ACC112 (cell line): Measurements from ENCODE around the gene SPEG.

Source experiments
- H2AFZ ChIP-seq: fragments of 200-600 bp; sonication (generic); one replicate; pipeline ENCODE4 v1.6.0; 2017; ENCODE audit warnings: antibody characterized with exemption, low read length; ENCODE audit not compliant: unreplicated experiment
- H3K27ac ChIP-seq: fragments of 200-600 bp; sonication (generic); 2 replicates; pipeline ENCODE4 v1.5.1; 2014; ENCODE audit warnings: low read depth, mild to moderate bottlenecking, antibody characterized with exemption, low read length, moderate library complexity
- H3K27me3 ChIP-seq: fragments of 200-600 bp; sonication (generic); 2 replicates; pipeline ENCODE4 v1.6.1; 2014; ENCODE audit warnings: mild to moderate bottlenecking, antibody characterized with exemption, low read length, moderate library complexity, mixed read lengths; ENCODE audit not compliant: insufficient read depth
- H3K36me3 ChIP-seq: fragments of 200-600 bp; sonication (generic); 2 replicates; pipeline ENCODE4 v1.6.1; 2016; ENCODE audit warnings: mild to moderate bottlenecking, antibody characterized with exemption, low read length, moderate library complexity, mixed read lengths; ENCODE audit not compliant: insufficient read depth
- H3K4me1 ChIP-seq: fragments of 200-600 bp; sonication (generic); one replicate; pipeline ENCODE4 v1.6.1; 2016; ENCODE audit warnings: low read length, mixed read lengths; ENCODE audit not compliant: insufficient read depth, unreplicated experiment, control insufficient read depth
- H3K4me3 ChIP-seq: fragments of 200-600 bp; sonication (generic); 2 replicates; pipeline ENCODE4 v1.5.1; 2014; ENCODE audit warnings: mild to moderate bottlenecking, low read depth, low read length
- H3K79me2 ChIP-seq: fragments of 200-600 bp; sonication (generic); one replicate; pipeline ENCODE4 v1.6.0; 2016; ENCODE audit warnings: low read length; ENCODE audit not compliant: control insufficient read depth, unreplicated experiment, insufficient read depth

SPEG gene

DNA sequence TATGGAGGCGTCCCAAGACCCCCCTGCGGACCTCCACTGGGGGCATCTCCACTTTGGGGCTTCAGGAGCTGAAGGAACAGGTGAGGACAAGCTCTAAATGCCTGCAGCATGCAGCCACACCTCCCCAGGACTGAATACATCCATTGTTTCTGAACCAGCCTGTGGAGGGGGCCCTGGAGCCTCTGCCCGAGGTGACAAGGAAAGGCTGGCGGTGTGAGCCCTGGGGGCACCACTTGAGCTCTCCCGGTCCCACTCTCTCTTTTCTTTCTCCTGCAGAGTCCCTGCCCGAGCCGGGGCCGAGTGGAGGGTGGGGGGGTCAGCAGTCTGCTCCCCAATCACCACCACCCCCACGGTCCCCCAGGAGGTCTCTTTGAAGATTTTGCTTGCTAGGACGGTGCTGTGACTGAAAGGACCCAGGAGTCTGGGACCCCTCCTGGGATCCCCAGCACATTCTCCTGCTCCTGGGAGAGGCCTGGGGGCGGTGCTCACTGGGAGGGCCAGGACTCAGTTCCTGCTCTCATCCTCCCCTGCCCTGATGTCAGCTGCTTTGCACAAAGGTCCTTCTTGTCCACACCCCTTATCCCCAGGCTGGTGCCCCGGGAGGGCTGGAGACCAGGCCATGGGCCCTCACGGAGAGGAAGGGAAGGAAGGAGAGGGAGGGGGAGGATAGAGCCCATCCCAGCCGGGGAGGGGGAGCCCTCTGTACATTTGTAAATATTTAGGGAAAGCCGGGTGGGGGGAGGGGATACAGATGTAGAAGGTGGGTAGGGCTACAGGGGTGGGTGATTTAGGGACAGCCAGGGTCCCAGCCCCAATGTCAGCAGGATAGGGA is 103.2 kb downstream of the SPEG start:
- H3K27ac ChIP-seq, result no peak overlapping the region
- H3K4me3 ChIP-seq, result no peak overlapping the region
- 0 out of 2 replicates have a peak, but pooled peaks cover 8% of the 10 kb centered on the region for H3K36me3 ChIP-seq
- no peaks in the 10 kb centered on the region for H3K27me3 ChIP-seq
- peaks cover 6% of the 10 kb centered on the region for H3K79me2 ChIP-seq
- no peak overlapping the region for H2AFZ ChIP-seq
- peaks cover 8% of the 10 kb centered on the region for H3K4me1 ChIP-seq

DNA sequence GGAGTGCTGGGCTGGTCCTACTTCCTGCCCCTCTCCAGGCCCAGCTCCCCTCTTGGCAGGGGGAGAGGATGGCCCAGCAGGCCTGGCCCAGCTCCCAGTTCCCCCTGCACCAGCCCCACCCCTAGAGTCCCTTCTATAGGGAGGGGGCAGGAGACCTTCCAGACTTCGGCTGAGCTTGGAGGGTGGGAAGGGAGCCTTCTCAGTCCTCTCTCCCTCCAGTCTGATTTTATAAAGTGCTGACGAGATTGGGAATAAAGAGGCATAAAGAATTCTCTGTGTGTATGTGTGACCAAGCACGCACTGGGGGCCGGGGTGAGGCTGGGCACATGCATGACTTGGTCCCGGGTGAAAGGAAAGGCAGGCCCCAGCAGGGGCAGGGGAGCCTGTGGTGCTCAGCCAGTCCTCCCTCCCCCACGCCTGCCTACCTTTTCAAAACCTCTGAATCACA is 103.9 kb downstream of the SPEG start:
- Histone ChIP-seq H3K36me3 (0 out of 2 replicates have a peak, but pooled peaks cover 8% of the 10 kb centered on the region), H3K4me3 (no peak overlapping the region), H3K79me2 (peaks cover 6% of the 10 kb centered on the region), H2AFZ (no peak overlapping the region), H3K4me1 (peaks cover 8% of the 10 kb centered on the region), H3K27me3 (no peaks in the 10 kb centered on the region), H3K27ac (no peak overlapping the region)

DNA sequence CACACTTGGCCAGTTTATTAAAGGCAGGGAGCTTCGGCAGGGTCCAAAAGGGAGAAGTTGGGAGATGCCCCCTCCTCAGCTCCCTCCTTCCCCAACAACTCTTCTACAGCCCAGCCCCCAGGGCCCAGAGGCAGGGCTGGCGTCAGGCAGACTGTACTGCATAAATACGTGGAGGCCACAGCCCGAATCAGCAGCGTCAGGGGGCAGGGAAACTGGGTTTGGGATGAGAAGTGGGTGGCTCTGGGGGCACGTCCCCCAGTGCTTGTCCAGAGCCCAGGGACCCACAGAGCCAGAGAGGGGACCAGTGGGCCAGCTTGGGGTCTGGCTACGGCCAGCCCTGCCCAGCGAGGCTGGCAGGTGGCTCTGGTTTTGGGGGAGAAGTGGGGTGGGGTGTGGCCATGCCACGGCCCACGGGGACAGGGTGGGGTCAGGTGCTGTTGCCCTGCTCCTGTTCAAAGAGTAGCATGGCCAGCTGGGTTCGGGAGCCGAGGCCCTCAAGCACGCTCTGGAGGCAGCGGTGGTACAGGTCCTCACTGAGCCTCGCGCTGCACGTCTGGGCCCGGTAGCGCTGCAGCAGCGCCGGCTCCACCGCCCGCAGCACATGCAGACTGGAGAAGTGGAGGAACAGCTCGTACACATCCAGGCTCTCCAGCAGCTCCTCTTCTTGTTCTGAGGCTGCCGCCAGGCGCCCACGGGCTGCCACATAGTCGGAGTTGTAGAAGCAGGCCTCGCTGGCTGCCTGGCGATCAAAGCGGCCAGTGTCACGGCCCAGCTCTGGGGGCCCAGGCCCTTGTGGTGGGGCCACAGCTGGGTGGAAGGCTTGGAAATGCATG is 104.5 kb downstream of the SPEG start:
- no peak overlapping the region for H3K4me3 ChIP-seq
- H3K27me3 ChIP-seq, result no peaks in the 10 kb centered on the region
- no peak overlapping the region for H3K27ac ChIP-seq
- peaks cover 8% of the 10 kb centered on the region for H3K4me1 ChIP-seq
- 0 out of 2 replicates have a peak, but pooled peaks cover 8% of the 10 kb centered on the region for H3K36me3 ChIP-seq
- peaks cover 6% of the 10 kb centered on the region for H3K79me2 ChIP-seq
- H2AFZ ChIP-seq, result no peak overlapping the region

- Histone ChIP-seq H3K27me3 (no peaks in the 10 kb centered on the region), H3K79me2 (peaks cover 6% of the 10 kb centered on the region), H3K4me1 (peaks cover 8% of the 10 kb centered on the region), H3K36me3 (0 out of 2 replicates have a peak, but pooled peaks cover 8% of the 10 kb centered on the region), H3K27ac (no peak overlapping the region), H3K4me3 (no peak overlapping the region), H2AFZ (no peak overlapping the region)
These were observed 105.5 kb downstream of the SPEG start for GRCh38 chr2:219539926-219540678.

- peaks cover 6% of the 10 kb centered on the region for H3K79me2 ChIP-seq
- no peak overlapping the region for H3K27ac ChIP-seq
- peaks cover 8% of the 10 kb centered on the region for H3K4me1 ChIP-seq
- H2AFZ ChIP-seq, result no peak overlapping the region
- H3K27me3 ChIP-seq, result no peaks in the 10 kb centered on the region
- H3K36me3 ChIP-seq, result 0 out of 2 replicates have a peak, but pooled peaks cover 8% of the 10 kb centered on the region
- no peak overlapping the region for H3K4me3 ChIP-seq
These were observed 106.3 kb downstream of the SPEG start for GRCh38 chr2:219540784-219541504.

DNA sequence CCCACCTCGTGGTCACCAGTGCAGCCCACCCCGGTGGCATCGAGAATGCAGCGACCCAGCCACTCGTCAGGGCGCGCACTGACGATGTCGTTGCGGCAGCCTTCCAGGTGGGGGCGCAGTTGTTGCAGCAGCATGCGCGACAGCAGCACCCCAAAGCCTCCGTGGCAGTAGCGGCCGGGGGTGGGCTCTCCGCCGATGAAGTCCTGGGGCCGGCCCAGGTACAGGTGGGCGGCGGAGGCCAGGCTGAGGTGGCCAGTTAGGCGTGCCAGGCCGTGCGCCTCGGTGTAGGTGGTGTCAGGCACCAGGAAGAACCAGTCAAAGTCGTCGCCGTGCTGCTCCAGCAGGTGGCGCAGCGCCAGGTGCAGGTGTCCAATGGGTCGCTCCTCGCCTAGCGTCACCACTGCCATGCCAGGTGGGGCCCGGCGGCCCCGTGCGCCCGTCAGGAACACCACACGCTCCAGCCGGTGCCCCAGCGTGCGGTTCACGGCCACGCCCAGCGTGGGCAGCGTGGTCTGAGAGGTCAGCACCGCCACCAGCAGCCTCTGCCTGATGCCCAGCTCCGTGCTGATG is 107.1 kb downstream of the SPEG start:
- Histone ChIP-seq H3K36me3 (0 out of 2 replicates have a peak, but pooled peaks cover 8% of the 10 kb centered on the region), H3K27me3 (no peaks in the 10 kb centered on the region), H3K4me3 (peak overlapping the region; percentile 79), H2AFZ (no peak overlapping the region), H3K4me1 (peaks cover 8% of the 10 kb centered on the region), H3K79me2 (peaks cover 6% of the 10 kb centered on the region), H3K27ac (no peak overlapping the region)

GRCh38 chr2:219542931-219543595 is 108.4 kb downstream of the SPEG start:
- Histone ChIP-seq H3K36me3 (0 out of 2 replicates have a peak, but pooled peaks cover 8% of the 10 kb centered on the region), H3K27ac (peak overlapping the region; percentile 53), H2AFZ (peak overlapping the region; percentile 58), H3K4me3 (peak overlapping the region; percentile 79), H3K79me2 (peaks cover 6% of the 10 kb centered on the region), H3K27me3 (no peaks in the 10 kb centered on the region), H3K4me1 (peaks cover 8% of the 10 kb centered on the region)

DNA sequence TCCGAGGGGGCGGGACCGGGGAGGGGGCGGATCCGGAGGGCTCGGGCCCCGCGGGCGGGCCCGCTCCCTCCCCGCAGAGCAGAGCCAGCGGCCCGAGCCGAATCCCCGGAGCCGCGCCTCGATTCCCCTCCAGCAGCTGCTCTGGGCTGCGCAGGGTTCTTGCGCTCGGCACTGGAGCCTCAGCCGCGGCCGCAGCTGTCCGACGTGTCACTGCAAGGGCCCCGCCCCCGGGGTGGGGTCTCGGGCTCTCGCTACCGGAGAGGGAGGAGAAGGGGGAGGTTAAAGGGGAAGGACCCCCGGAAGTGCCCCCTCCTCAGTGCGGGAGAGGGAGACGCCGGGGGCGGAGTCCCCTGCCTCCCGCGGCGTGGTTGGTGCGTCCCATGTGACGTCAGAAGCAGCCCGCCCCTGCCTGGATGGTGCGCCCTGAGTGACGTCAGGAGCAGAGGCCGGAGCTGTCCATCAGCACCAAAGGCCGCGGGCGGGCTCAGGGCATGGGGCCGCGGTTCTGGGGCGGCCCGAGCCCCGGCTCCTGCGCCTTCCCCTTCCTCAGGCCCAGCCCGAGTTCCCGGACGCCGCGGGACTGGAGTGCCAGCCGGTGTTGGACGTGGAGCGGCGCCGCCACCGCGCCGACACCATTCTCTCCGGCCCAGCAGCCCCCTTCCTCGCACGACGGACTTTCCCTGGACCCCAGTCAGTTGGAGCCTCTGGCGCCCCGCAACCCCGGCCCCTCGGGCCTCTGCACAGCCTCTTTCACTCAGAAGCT is 109.1 kb downstream of the SPEG start, which contains the start of the genes CHPF and TMEM198:
TSS of gene CHPF (minus strand) at position 214 of the 763 bp plus-strand sequence. CDS start 271 bp downstream, outside the sequence.
TSS of gene TMEM198 (plus strand) at position 433 of the 763 bp plus-strand sequence. CDS start 700 bp downstream, outside the sequence.
- 0 out of 2 replicates have a peak, but pooled peaks cover 8% of the 10 kb centered on the region for H3K36me3 ChIP-seq
- peak within 1 kb of the TSS; percentile 53 for H3K27ac ChIP-seq
- H2AFZ ChIP-seq, result peak within 1 kb of the TSS; percentile 58

More for the DNA sequence above, 109.1 kb downstream of the SPEG start, which contains the start of the genes CHPF and TMEM198:
- Histone ChIP-seq H3K4me3 (peak within 1 kb of the TSS; percentile 79), H3K79me2 (peaks cover 6% of the 10 kb centered on the region), H3K4me1 (peaks cover 8% of the 10 kb centered on the region), H3K27me3 (no peaks in the 10 kb centered on the region)
